ENCODE results near the gene DGKB.

DGKB gene

DNA sequence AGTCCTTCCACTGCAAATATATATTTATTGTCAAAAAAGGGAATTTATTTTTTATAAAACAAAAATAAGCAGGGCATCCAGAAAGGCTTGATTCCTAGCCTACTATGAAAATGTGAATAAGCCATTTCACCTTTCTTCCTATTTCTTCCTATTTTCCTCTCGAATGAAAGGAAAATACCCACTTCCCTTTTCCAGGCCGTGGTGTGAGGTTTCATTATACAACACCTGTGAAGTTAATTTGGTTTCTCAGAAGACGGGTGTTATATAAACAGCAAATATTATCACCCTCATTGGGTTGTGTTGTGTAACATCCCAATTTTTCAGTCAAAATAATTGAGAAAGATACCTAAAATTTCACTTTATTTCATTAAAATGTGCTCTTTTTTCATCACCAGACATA, 214.3 kb downstream of the DGKB start:
- no peak for DNase-seq (ENCODE audit: low spot score)

DNA sequence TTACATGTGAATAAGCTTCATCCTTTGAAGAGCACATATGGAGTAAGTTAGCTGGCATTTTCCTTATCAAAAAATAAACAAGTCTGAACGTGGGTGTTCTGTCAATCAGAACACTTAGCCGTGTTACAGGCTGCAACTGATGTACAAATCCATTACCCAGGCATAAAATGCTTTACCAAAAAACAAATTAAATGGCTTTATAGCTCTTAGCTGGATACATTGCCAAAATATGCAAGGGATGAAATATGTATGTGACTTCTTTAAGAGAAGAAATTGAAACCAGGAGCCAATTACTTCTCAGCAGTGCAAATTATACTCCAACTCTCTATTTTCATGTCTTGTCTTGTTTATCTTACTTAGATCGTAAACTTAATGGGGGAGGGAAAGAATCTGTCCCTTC, 214.8 kb downstream of the DGKB start:
- DNase-seq (ENCODE audit: low spot score), result no peak

DNA sequence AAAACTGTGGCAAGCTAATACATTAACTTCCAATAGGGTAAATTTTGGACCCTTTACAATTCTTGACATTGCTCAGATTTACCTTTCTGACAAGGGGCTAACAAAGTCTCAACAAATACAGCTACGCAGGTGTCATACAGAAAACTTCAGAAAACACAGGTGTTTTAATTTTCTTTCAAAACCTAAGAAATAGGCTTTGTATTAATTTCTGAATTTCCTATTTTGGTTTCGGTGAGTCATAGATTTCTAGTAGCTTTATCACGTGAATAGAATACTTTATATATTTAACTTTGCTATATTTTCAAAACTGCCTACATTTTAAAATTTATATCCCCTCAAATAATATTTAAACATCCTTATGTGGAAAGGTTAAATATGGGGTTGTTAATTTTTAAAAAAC, 215.3 kb downstream of the DGKB start:
- DNase-seq (ENCODE audit: low spot score), result no peak

DNA sequence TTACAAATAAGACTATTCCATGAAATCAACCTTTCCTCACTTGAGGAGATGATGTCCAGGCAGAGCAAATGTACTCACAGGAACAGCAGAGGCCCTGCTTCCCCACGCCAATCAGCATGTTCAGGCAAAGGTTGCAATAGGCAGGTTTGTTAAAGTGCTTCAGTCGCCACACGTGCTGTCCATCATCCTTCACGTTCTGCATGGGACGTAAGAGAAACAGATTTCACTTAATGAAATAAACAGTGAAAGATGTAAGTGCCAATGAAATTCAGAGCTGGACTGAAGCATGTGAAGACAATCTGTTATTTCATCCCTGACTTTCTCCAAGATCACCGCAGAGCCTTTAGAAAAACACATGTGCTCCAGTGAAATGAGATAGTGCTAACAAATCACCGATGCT, 217.4 kb downstream of the DGKB start:
- no peak for DNase-seq (ENCODE audit: low spot score)

- no peak for DNase-seq (ENCODE audit: low spot score)
These were observed 219.6 kb downstream of the DGKB start for GRCh38 chr7:14682910-14683465.

DNA sequence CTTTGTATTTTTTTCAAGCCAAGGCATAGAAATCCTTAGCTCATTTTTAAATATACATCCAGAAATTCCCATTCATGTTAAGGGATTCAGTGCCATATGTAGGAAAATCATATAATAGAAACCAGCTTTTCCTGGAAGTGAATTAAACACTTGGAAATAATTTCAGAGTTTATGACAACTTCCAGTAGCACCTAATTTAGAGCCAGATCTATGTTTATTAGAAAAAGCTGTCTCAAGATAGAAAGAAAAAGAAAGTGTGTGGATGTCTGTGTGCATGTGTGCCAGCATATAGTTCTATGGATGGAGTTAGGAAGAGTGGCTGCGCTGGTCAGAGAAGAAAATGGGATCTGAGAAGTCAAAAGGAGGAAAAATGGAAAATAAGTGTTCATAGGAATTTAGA, 225.7 kb downstream of the DGKB start:
- DNase-seq (ENCODE audit: low spot score), result no peak

DNA sequence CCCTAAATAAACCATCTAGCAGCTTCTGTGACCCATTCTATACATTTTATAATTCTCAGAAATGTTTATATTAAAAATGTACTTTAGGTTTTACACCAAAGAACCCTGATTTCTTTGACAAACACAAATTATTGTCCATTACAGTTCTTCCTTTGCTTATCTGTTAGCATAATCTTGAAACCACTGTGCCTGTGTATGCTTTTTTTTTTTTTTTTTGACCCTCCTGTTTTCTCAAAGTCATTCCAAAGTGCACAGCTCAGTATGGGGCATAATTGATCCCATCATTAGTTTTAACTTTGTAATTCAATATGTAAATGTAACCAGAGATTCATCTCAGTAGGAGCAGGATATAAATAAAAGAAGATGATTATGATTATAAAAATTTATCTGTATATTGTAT, 229.3 kb downstream of the DGKB start:
- no peak for DNase-seq (ENCODE audit: low spot score)

DNA sequence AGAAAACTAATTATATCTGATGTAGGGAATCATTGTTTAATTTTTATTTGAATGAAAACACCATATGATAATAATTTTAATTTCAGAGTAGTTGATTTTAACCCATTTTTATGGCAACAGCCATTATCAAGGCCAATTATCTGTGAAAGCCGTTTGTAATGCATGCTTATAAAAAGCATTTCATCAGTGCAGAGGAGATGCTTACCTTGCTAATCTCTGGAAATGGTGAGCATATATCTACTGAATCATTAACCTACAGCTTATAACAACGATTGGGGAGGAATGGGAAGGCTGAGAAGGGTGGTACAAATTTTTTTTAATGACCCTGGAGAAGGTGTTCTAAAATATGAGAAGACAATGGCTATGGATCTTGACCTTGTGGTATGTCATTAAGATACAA, 235.6 kb downstream of the DGKB start:
- no peak for DNase-seq (ENCODE audit: low spot score)

DNA sequence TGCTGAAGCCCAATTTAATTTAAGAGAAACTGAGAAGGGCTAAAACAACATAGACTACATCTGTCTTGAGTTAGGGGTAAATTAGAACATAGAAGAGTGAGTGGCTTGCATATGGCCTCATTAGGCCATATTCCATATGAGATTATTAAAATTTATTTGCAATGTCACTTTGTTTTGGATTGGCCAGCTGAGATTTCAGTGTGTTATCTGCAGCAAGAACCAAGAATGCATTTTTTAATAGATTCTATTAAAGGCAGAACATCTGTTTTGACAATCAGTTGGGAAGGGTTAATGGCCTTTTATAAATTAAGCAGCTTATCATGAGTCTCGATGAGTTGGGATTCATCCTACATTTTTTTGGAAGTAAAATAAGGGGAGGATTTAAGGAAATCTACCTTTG, 236.2 kb downstream of the DGKB start:
- no peak for DNase-seq (ENCODE audit: low spot score)

DNA sequence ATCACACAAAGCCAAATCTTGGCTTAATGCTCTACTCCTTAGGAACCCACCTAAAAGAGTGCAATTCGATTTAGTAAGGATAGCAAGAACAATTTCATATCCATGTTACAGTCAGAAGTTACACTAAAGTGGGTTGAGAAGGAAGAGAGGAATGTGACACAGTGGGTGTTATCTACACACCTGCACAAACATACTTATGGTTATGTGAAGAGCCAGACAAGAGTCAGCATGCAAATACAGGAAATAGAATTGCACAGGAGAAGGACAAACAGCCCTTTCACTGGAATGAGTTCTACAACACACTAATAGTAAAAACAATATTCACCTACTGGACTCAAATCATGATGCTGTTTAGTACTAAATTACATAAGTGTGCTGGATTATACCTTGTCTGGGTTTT, 262.8 kb downstream of the DGKB start:
- DNase-seq (ENCODE audit: low spot score), result no peak

GRCh38 chr7:14639329-14639728, 263.2 kb downstream of the DGKB start:
- DNase-seq (ENCODE audit: low spot score), result no peak

- DNase-seq (ENCODE audit: low spot score), result no peak
These were observed 264.6 kb downstream of the DGKB start for GRCh38 chr7:14637968-14638367.

- DNase-seq (ENCODE audit: low spot score), result no peak
These were observed 266.6 kb downstream of the DGKB start for GRCh38 chr7:14635955-14636354.

- DNase-seq (ENCODE audit: low spot score), result no peak
These were observed 272.5 kb downstream of the DGKB start for GRCh38 chr7:14630048-14630447.

DNA sequence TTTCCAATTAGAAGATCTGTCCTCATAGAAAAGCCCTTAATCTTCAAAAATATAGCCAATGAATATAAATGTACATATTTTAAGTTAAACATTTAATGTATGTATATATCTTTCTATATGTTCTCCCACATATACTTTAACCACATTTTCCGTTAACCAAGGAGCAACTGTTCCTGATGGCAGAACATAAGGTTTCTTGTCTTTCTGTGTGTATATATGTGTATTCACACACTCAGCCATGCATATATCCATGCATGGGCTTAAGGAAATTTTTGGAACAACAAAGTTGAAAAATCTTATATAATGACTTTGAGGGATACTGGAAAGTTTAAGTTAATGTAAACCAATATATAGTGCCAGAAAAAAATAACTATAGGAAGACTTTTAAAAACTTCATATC, 274.0 kb downstream of the DGKB start:
- no peak for DNase-seq (ENCODE audit: low spot score)

GRCh38 chr7:14626076-14626475, 276.5 kb downstream of the DGKB start:
- DNase-seq (ENCODE audit: low spot score), result no peak

DNA sequence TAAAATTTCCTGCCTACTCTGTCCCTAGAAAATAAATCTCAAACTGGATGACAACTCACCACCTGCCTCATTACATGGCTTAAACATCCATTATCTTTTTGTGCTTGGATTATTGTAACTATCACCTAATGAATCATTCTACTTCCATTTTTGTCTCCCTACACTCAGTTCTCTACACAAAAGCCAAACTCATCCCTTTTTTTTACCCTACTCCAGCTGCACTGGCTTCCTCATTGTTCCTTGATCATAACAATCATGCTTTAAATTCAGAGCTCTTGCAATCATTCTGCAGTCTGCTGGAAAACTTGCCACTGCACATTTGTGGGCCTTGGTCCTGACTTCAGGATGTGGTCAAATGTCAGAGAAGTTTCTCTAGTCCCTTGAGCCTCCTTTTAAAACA, 280.0 kb downstream of the DGKB start:
- DNase-seq (ENCODE audit: low spot score), result no peak

- DNase-seq (ENCODE audit: low spot score), result no peak
These were observed 296.4 kb downstream of the DGKB start for GRCh38 chr7:14606101-14606500.

DNA sequence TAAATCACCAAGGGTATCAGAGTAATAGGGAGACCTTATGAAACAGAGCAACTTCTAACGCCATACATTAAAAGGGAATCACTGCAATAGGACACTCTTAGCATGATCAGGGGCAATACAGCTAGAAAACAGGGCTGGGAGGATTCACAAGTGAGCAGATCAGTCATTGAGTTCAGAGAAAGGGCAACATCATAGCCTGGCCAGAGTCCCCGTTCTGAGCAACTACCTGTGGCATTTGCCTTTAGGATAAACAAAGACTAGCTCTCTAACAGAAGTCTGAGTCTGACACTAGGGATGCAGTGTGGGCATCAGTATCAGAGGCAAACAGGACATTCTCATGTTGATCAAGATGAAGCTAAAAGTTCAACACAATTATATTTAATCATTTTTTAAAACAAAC, 297.9 kb downstream of the DGKB start:
- DNase-seq (ENCODE audit: low spot score), result no peak

DNA sequence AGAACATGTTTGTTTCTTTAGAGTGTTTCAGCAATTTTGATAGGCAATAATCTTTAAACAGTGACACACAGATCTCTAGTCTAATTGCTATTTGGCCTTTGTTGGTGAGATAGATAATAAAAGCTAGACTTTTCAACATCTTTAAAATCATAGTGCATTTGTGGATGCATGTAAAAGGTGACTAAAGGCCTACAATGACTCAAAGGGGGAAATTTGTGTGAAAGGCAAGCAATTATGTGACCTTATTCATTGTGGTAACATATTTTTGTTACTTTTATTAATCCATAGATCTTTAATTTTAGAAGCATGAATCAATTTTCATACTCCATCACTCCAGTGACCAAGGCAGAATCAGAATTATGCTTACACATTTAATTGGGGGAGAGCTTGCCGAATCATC, 299.7 kb downstream of the DGKB start:
- DNase-seq (ENCODE audit: low spot score), result no peak

- no peak for DNase-seq (ENCODE audit: low spot score)
These were observed 301.7 kb downstream of the DGKB start for GRCh38 chr7:14600766-14601367.

DNA sequence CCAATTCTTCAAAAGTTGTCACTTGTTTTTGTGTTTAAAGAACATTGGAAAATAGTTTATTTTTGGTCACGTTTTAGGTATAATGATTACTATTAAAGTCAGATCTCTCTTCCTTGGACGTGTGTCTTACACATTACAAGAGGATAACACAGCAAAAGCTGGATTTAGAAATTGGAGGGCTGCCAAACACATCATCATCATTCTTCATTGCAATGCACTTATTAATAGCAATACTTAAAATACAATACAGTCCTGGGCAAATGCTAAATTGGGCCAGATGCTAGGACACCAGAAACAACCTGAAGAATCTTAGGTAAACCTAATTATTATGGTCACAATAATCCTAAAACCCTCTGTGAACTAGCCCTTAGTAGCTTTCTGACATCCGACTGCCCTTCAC, 303.6 kb downstream of the DGKB start:
- DNase-seq (ENCODE audit: low spot score), result no peak

DNA sequence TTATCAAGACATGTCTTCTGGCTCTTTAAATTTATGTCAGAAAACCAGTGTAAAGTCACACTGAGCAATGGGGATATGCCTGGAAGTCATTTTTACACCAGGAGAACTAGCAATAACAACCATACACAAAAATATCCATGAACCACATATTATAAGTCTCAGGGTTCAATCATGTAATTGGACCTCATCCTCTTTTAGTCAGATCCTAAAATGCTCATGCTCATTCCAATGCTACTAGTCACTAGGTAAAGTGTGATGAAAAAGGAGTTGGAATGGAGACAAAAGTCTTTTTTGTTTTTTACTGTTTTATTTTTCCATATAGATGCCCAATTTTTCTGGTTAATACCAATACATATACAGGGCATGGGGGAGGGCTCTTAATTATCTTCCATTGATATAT, 306.1 kb downstream of the DGKB start:
- DNase-seq (ENCODE audit: low spot score), result no peak

DNA sequence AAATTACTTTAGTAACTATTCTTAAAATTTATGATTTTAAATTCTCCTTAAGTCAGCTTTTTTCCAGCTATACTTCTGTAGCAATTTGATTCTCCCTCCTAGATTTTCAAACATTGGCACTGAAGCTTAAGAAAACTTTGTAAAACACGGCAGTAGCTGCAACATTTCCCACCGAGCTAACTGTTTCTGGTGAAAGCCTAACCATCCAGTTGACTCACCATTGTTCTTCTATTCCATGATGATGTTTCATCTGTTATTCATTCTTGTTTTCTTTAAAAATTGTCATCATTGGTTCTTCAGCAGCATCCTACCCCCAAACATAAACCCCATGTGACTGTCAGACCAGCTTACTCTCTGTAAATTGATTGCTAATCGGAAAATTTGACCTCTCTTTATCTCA, 312.3 kb downstream of the DGKB start:
- no peak for DNase-seq (ENCODE audit: low spot score)

DNA sequence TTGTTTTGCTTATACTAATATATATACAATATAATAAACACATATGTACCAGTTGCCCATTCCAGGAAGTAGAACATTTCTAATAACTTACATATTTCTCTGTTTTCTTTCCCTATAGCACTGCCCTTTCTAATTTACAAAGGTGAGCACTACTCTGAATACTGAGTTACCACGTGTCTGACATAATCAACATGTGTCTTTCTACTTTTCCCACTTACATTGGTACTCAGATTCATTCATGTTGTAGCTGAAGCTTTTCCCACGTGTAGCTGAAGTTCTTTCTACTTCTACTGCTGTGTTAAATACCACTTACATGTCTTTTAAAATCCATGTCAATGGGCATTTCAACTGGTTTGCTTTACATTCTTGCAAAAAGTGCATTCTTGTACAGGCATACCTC, 317.3 kb downstream of the DGKB start:
- DNase-seq (ENCODE audit: low spot score), result no peak

Measured in putamen (tissue), 1 donor.